ENCODE measurements around the gene MRGPRD.
"Not testable (repeated sequence)": the region's sequence is repeated elsewhere in the genome, so short reads cannot be mapped to it uniquely, and the experiment has no call there.

The MRGPRD gene

GRCh38 chr11:68994161-68994893 lies 13.5 kb upstream of the MRGPRD start:
- no peak for DNase-seq (ENCODE audit: low read depth in 3 of 3, low spot score in 1 of 3)

DNA sequence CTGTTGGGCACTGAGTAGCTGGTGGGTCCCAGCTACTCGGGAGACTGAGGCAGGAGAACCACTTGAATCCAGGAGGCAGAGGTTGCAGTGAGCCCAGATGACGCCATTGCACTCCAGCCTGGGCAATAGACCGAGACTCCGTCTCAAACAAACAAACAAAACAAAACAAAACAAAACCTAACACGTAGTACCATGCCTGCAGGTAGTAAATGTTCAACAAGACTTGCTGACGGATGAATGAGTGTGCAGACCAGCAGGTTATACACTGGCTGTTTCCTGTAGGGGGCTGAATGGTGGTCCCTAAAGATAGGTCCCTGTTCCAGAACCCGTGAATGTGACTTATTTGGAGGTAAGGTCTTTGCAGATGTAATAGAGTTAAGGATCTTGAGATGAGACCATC lies 12.8 kb upstream of the MRGPRD start:
- DNase-seq (ENCODE audit: low read depth in 3 of 3, low spot score in 1 of 3), result no peak

- no peak for DNase-seq (ENCODE audit: low read depth in 3 of 3, low spot score in 1 of 3)
Measured at GRCh38 chr11:68992743-68993255, 12.0 kb upstream of the MRGPRD start.

GRCh38 chr11:68990995-68991780 lies 10.4 kb upstream of the MRGPRD start:
- no peak for DNase-seq (ENCODE audit: low read depth in 3 of 3, low spot score in 1 of 3)

GRCh38 chr11:68989936-68990606 lies 9.3 kb upstream of the MRGPRD start:
- DNase-seq (ENCODE audit: low read depth in 3 of 3, low spot score in 1 of 3), result no peak

DNA sequence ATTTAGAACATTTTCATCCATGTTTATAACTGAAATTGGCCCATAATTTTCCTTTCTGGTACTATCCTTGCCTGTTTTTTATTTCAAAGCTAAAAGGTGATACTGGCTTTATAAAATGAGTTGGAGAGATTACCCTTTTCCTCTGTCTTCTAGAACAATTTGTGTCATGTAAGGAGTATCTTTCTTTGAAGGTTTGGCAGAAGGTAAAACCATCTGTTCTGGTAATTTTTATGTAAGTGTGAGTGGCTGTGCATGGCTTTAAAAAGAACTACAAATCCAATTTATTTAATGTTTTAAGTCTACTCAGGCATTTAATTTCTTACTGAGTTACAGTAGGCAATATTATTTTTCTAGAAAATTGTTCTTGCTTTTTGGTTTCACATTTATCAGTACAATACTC lies 7.7 kb upstream of the MRGPRD start:
- DNase-seq (ENCODE audit: low read depth in 3 of 3, low spot score in 1 of 3), result no peak

DNA sequence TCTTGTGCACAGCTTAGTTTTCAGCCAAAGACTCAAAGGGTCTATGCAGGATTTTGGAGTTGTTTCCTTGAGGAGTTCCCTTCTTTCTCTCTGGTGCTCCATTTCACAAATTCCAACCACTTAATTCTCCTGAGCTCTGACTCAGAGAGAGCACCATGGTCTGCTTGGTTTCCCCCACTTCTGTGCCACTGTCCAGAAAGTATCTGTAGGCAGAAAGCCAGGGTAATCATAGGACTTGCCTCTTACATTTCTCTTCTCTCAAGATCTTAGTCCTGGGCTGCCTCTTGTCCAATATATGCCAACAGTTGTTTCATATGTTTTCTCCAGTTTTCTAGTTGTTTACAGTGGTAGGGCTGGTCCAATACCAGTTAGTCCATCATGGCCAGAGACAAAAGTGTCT lies 6.4 kb upstream of the MRGPRD start:
- no peak for DNase-seq (ENCODE audit: low read depth in 3 of 3, low spot score in 1 of 3)

GRCh38 chr11:68983801-68984200 lies 3.0 kb upstream of the MRGPRD start:
- DNase-seq (ENCODE audit: low read depth in 3 of 3, low spot score in 1 of 3), result no peak

GRCh38 chr11:68982134-68982533 lies 1.3 kb upstream of the MRGPRD start:
- no peak for DNase-seq (ENCODE audit: low read depth in 3 of 3, low spot score in 1 of 3)

- no peak for DNase-seq (ENCODE audit: low read depth in 3 of 3, low spot score in 1 of 3)
Measured at GRCh38 chr11:68979931-68980775, 633 bp downstream of the MRGPRD start.

- DNase-seq (ENCODE audit: low read depth in 3 of 3, low spot score in 1 of 3), result no peak
Measured at GRCh38 chr11:68978931-68979594, 1.7 kb downstream of the MRGPRD start.

- DNase-seq (ENCODE audit: low read depth in 3 of 3, low spot score in 1 of 3), result no peak
Measured at GRCh38 chr11:68978626-68978930, 2.2 kb downstream of the MRGPRD start.

GRCh38 chr11:68977781-68978625 lies 2.8 kb downstream of the MRGPRD start:
- DNase-seq (ENCODE audit: low read depth in 3 of 3, low spot score in 1 of 3), result no peak

- DNase-seq (ENCODE audit: low read depth in 3 of 3, low spot score in 1 of 3), result no peak
Measured at GRCh38 chr11:68976563-68976962, 4.2 kb downstream of the MRGPRD start.

GRCh38 chr11:68976095-68976494 lies 4.7 kb downstream of the MRGPRD start:
- DNase-seq (ENCODE audit: low read depth in 3 of 3, low spot score in 1 of 3), result no peak

GRCh38 chr11:68974421-68975194 lies 6.2 kb downstream of the MRGPRD start:
- DNase-seq (ENCODE audit: low read depth in 3 of 3, low spot score in 1 of 3), result no peak

DNA sequence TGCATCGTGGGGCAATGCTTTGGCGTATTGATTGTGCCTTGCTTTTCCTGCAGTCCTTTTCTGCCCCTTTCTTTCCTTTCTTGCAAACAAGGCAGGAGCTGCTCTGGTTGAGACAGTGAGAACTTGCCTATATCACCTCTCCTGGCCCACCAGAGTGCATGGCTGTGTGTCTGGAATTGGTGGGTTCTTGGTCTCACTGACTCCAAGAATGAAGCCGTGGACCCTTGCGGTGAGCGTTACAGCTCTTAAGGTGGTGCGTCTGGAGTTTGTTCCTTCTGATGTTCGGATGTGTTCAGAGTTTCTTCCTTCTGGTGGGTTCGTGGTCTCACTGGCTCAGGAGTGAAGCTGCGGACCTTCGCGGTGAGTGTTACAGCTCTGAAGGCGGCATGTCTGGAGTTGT lies 7.1 kb downstream of the MRGPRD start:
- DNase-seq (ENCODE audit: low read depth in 3 of 3, low spot score in 1 of 3), result not testable (repeated sequence)

- DNase-seq (ENCODE audit: low read depth in 3 of 3, low spot score in 1 of 3), result no peak
Measured at GRCh38 chr11:68973219-68973618, 7.6 kb downstream of the MRGPRD start.
